Measurements from ENCODE around the gene SPEF2. TPM values are rescaled to one million over a fixed set of nuclear protein-coding genes. Genes with fewer than 3 reads are reported as not detected.
"Not testable (repeated sequence)": the region's sequence is repeated elsewhere in the genome, so short reads cannot be mapped to it uniquely, and the experiment has no call there.

The SPEF2 gene
- total and polyA plus RNA-seq, 2 donors (not counting 1 experiment from before 2014, with no cell fraction given): 0.31 to 0.59 TPM

DNA sequence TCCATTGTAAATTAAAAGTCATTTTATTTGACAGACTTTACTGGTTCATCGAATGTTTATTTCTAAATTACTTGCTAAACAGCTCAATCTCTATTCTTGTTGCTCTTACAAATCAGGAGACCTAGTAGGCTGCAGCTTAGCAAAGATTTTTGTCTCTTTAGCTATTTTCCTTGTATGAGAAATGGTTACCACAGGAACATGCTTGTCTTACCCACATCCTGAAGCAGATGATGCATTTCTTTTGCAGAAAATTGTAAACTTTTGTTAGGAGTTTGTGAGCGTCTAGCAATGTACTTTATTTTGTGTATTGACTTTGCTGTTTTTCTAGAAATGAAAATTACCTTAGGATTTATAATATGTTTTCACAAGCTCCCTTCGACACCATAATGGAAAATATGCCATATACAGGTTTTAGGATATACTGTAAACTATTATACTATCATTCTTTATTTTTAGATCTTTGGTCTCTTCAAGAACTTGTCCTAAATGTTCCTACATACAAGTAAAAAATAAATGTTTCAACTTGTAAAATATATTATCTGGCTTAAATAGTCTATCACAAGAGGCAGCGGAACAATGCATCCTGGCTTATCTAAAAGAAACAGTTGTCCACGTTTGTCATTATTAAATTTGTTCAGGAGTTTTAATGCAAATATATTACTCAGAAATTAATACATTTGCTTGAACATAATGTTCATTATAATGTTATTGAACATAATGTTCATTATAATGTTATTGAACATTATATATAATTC, 54.1 kb downstream of the SPEF2 start:
- Histone ChIP-seq H3K4me3 (ENCODE audit: control extremely low read depth in 1 of 5, extremely low read depth in 1 of 5, insufficient read depth in 1 of 5, low read depth in 2 of 5, low read length in 4 of 5) (no peak overlapping the region), H2AFZ (ENCODE audit: insufficient read depth, low read depth, low read length, poor library complexity, severe bottlenecking) (no peak overlapping the region), H4K20me1 (ENCODE audit: control insufficient read depth, insufficient read depth, low read length, poor library complexity, severe bottlenecking) (no peaks in the 10 kb centered on the region), H3K36me3 (replicated peaks in 1 of 2; ENCODE audit: control extremely low read depth in 1 of 2, control insufficient read depth in 1 of 2, extremely low read depth in 1 of 2, insufficient read depth in 2 of 2, low read length in 1 of 2) (no peaks in the 10 kb centered on the region), H3K4me2 (replicated peaks; ENCODE audit: low read depth, low read length, poor library complexity, severe bottlenecking) (no peak overlapping the region), H3K79me2 (ENCODE audit: control insufficient read depth, insufficient read depth, low read length) (no peaks in the 10 kb centered on the region), H3K9me3 (ENCODE audit: control extremely low read depth in 1 of 3, control insufficient read depth in 2 of 3, insufficient read depth in 1 of 3, low read length in 2 of 3) (no peaks in the 10 kb centered on the region), H3K27ac (ENCODE audit: low read length in 2 of 2) (no peak overlapping the region), H3K27me3 (replicated peaks in 1 of 4; ENCODE audit: control extremely low read depth in 1 of 4, control insufficient read depth in 3 of 4, insufficient read depth in 4 of 4, low read length in 3 of 4) (no peaks in the 10 kb centered on the region), H3K4me1 (ENCODE audit: control insufficient read depth in 2 of 2, insufficient read depth in 2 of 2, low read length in 2 of 2) (no peaks in the 10 kb centered on the region), H3K9ac (ENCODE audit: low read length) (no peak overlapping the region)
- intact Hi-C loops (cut with micrococcal nuclease): no loop called here
- Mint-ChIP-seq H3K9me3 (ENCODE audit: insufficient read depth) (no peaks in the 10 kb centered on the region), H3K27me3 (no peaks in the 10 kb centered on the region), H3K27ac (no peak overlapping the region), H3K4me1 (peaks cover 2% of the 10 kb centered on the region), H3K4me3 (no peak overlapping the region)
- WGBS (ENCODE audit: insufficient coverage): no CpG with 5 or more reads among the region's 5 CpGs
- CTCF ChIA-PET: no interaction called here
- no peak for DNase-seq
- POLR2A ChIA-PET: no interaction called here
- ATAC-seq (ENCODE audit: low read depth): no peak
- TF ChIP-seq, protein P1, sequence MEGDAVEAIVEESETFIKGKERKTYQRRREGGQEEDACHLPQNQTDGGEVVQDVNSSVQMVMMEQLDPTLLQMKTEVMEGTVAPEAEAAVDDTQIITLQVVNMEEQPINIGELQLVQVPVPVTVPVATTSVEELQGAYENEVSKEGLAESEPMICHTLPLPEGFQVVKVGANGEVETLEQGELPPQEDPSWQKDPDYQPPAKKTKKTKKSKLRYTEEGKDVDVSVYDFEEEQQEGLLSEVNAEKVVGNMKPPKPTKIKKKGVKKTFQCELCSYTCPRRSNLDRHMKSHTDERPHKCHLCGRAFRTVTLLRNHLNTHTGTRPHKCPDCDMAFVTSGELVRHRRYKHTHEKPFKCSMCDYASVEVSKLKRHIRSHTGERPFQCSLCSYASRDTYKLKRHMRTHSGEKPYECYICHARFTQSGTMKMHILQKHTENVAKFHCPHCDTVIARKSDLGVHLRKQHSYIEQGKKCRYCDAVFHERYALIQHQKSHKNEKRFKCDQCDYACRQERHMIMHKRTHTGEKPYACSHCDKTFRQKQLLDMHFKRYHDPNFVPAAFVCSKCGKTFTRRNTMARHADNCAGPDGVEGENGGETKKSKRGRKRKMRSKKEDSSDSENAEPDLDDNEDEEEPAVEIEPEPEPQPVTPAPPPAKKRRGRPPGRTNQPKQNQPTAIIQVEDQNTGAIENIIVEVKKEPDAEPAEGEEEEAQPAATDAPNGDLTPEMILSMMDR (IDR thresholded peaks at IDR 0.05): no peak
- TF ChIP-seq EZH2 (IDR thresholded peaks at IDR 0.05; ENCODE audit: borderline replicate concordance, insufficient read depth, low read depth, low read length, poor library complexity, severe bottlenecking): no peak

DNA sequence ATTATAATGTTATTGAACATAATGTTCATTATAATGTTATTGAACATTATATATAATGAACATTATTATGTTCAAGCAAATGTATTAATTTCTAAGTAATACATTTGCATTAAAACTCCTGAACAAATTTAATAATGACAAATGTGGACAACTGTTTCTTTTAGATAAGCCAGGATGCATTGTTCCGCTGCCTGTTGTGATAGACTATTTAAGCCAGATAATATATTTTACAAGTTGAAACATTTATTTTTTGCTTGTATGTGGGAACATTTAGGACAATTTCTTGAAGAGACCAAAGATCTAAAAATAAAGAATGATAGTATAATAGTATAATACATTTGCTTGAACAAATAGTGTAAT, 54.6 kb downstream of the SPEF2 start:
- H3K4me3 ChIP-seq (ENCODE audit: control extremely low read depth in 1 of 5, extremely low read depth in 1 of 5, insufficient read depth in 1 of 5, low read depth in 2 of 5, low read length in 4 of 5); H3K27ac ChIP-seq (ENCODE audit: low read length in 2 of 2); CTCF ChIA-PET; H3K27ac Mint-ChIP-seq; H3K4me1 Mint-ChIP-seq; H3K79me2 ChIP-seq (ENCODE audit: control insufficient read depth, insufficient read depth, low read length); H3K4me2 ChIP-seq (replicated peaks; ENCODE audit: low read depth, low read length, poor library complexity, severe bottlenecking); H3K9me3 Mint-ChIP-seq (ENCODE audit: insufficient read depth); H3K27me3 ChIP-seq (replicated peaks in 1 of 4; ENCODE audit: control extremely low read depth in 1 of 4, control insufficient read depth in 3 of 4, insufficient read depth in 4 of 4, low read length in 3 of 4); H3K36me3 ChIP-seq (replicated peaks in 1 of 2; ENCODE audit: control extremely low read depth in 1 of 2, control insufficient read depth in 1 of 2, extremely low read depth in 1 of 2, insufficient read depth in 2 of 2, low read length in 1 of 2); H3K4me1 ChIP-seq (ENCODE audit: control insufficient read depth in 2 of 2, insufficient read depth in 2 of 2, low read length in 2 of 2); intact Hi-C loops (cut with micrococcal nuclease); ATAC-seq (ENCODE audit: low read depth); H2AFZ ChIP-seq (ENCODE audit: insufficient read depth, low read depth, low read length, poor library complexity, severe bottlenecking); H4K20me1 ChIP-seq (ENCODE audit: control insufficient read depth, insufficient read depth, low read length, poor library complexity, severe bottlenecking); H3K4me3 Mint-ChIP-seq; DNase-seq; H3K9ac ChIP-seq (ENCODE audit: low read length); POLR2A ChIA-PET; H3K9me3 ChIP-seq (ENCODE audit: control extremely low read depth in 1 of 3, control insufficient read depth in 2 of 3, insufficient read depth in 1 of 3, low read length in 2 of 3); H3K27me3 Mint-ChIP-seq: not testable (repeated sequence)
- no CpG with 5 or more reads among the region's 1 CpG for WGBS (ENCODE audit: insufficient coverage)
